ENCODE results near the gene CRABP2. TPM values are rescaled to one million over a fixed set of nuclear protein-coding genes. Genes with fewer than 3 reads are reported as not detected.
A peak's percentile ranks its signal among the peaks of the same experiment; 100 is the strongest.

Gene CRABP2
- total and polyA plus RNA-seq, 2 of the 13 experiments (the other 11 are each of a cell fraction or from before 2014, with no cell fraction given), result 0.40 to 0.60 TPM

DNA sequence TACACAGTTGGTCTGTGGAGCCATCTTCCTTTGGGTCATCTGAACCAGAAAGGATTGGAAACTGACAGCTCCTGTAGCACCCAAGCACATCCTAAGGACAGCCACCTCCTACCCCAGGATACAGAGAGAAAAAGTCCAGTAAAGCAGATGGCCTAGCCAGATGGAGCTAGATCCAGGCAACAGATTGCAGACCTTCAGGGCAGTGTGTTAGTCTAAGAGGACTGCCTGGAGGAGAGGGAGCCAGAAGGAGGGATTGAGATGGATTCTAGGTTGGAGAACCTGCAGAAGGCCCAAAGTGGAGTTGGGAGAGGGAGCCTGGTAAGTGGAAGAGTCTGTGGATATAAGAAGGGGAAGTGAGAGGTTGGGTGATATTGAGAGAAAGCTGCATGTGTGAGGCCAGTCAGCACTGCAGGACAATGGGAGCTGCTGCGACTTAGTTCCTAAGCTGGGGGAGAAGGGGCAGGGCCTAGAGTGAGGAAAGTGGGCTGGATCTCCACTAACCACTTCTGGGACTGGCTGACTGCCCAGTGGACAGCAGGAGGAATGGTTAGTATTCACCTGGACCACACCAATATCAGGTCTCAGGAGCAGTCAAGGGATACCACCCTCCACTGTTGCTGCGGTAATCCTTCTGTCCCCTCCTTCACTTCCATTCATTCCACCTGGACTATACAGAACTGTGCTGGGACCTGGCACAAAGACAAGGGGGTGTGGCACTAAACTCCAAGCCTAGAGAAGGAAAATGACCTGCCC lies 50.1 kb downstream of the CRABP2 start:
- H3K27ac ChIP-seq (ENCODE audit: extremely low read length, insufficient read depth, low read length), result no peak overlapping the region
- CTCF ChIA-PET (ENCODE audit: low intra/inter-chr PET ratio, low total read pairs), result interaction anchor here (6.4 kb wide), 1 partner anchor 23 kb away, joined by 166 read pairs; the partner anchor contains the start of gene NES
- FAIRE-seq (no peak), ATAC-seq (no peak), DNase-seq (ENCODE audit: low spot score) (no peak)
- no peak for TF ChIP-seq MBD4 (IDR thresholded peaks at IDR 0.05; ENCODE audit: borderline replicate concordance, low read length)
- TF ChIP-seq ZMYM2 (CRISPR knock-in tag; IDR thresholded peaks at IDR 0.05), result no peak
- TF ChIP-seq ZNF546 (CRISPR knock-in tag; conservative IDR thresholded peaks at IDR 0.05), result no peak
- TF ChIP-seq AKAP8 (CRISPR knock-in tag; IDR thresholded peaks at IDR 0.05), result peak; percentile 19; the same call in 1 of the 2 replicates
- no peak for TF ChIP-seq ZNF615 (CRISPR knock-in tag; IDR thresholded peaks at IDR 0.05; ENCODE audit: borderline replicate concordance)
- TF ChIP-seq ZNF792 (CRISPR knock-in tag; IDR thresholded peaks at IDR 0.05), result no peak
- no peak for TF ChIP-seq HNRNPL (IDR thresholded peaks at IDR 0.05; ENCODE audit: low read depth, low read length)
- TF ChIP-seq HDAC2 (CRISPR knock-in tag; IDR thresholded peaks at IDR 0.05), result no peak
- peak; percentile 50; the same call in 1 of the 2 replicates for TF ChIP-seq RBFOX2 (IDR thresholded peaks at IDR 0.05; ENCODE audit: low read depth, low read length)
- TF ChIP-seq RBM22 (optimal IDR thresholded peaks at IDR 0.05; ENCODE audit: low read length), result peak; percentile 82
- TF ChIP-seq, protein P1, sequence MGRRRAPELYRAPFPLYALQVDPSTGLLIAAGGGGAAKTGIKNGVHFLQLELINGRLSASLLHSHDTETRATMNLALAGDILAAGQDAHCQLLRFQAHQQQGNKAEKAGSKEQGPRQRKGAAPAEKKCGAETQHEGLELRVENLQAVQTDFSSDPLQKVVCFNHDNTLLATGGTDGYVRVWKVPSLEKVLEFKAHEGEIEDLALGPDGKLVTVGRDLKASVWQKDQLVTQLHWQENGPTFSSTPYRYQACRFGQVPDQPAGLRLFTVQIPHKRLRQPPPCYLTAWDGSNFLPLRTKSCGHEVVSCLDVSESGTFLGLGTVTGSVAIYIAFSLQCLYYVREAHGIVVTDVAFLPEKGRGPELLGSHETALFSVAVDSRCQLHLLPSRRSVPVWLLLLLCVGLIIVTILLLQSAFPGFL (CRISPR knock-in tag; IDR thresholded peaks at IDR 0.05), result no peak
- no peak for TF ChIP-seq NFIB (CRISPR knock-in tag; IDR thresholded peaks at IDR 0.05; ENCODE audit: borderline replicate concordance)
- TF ChIP-seq REL (CRISPR knock-in tag; conservative IDR thresholded peaks at IDR 0.05), result no peak
- H3K9ac ChIP-seq (ENCODE audit: insufficient read depth, low read depth, low read length), result no peak overlapping the region
- in situ Hi-C loops (cut with HindIII; ENCODE audit: extremely low pct_ligation_motif_present, low pct_unique_long_range_greater_than_20kb), result no loop called here
- POLR2A ChIA-PET, result interaction anchor here (0.6 kb wide), 1 partner anchor 10 kb away, joined by 3 read pairs; no protein-coding TSS in a partner anchor
- peaks cover 11% of the 10 kb centered on the region for H3K79me2 ChIP-seq (ENCODE audit: insufficient read depth, low read length)
- BruUV-seq (replicated peaks), result no TSS peak
- no peaks in the 10 kb centered on the region for H3K27me3 ChIP-seq (ENCODE audit: control insufficient read depth in 1 of 2, insufficient read depth in 2 of 2, low read length in 2 of 2)
- peaks cover 1 to 5% of the 10 kb centered on the region in 2 experiments; a peak in 1 of 5 replicates for H3K36me3 ChIP-seq (replicated peaks in 1 of 2; ENCODE audit: control insufficient read depth in 1 of 2, insufficient read depth in 2 of 2, low read length in 2 of 2)
- peaks cover 89% of the 10 kb centered on the region for H4K20me1 ChIP-seq (ENCODE audit: insufficient read depth, low read length)
- peaks cover 45% of the 10 kb centered on the region for H3K4me1 ChIP-seq (ENCODE audit: insufficient read depth, low read length)
- intact Hi-C loops (cut with micrococcal nuclease; ENCODE audit: unreplicated experiment), result no loop called here
- H3K4me3 ChIP-seq (replicated peaks in 1 of 3; ENCODE audit: insufficient read depth in 1 of 3, low read depth in 2 of 3, low read length in 3 of 3), result no peak overlapping the region
- H3K4me2 ChIP-seq (ENCODE audit: low read depth, low read length), result no peak overlapping the region
- no peaks in the 10 kb centered on the region for H3K9me3 ChIP-seq (ENCODE audit: low read length)
- 100% methylated on average over 2 of the region's 2 CpGs for WGBS (ENCODE audit: low lambda C conversion rate)
- no peak overlapping the region for H2AFZ ChIP-seq (ENCODE audit: low read length)
